Hippocampal formation (tissue), 2 donors: ENCODE measurements around the gene LCOR.

Source experiments
- DNase-seq, 2 donors: peaks; one replicate each; lab custom pipeline; 2025; lab: John Stamatoyannopoulos, UW

Gene LCOR

DNA sequence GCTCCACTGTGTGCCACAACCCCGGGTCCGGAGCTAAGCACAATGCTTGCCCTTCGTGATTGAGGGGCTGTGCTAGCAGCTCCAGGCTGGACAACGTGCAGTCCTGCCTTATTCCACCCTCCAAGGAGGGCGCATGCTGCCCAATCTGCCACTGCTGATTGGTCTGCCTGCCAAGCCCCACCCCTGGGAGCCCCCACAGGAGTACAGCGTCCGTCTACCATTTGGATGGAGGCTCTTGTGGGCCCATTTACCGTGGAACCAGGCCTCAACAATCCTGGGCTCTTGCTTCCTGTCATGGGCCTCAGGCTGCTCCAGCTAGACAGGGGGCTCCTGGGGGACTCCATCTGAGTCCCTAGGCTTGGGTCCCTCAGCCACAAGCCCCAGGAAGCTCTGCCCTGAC lies 180.4 kb downstream of the LCOR start:
- DNase-seq, result no peak

DNA sequence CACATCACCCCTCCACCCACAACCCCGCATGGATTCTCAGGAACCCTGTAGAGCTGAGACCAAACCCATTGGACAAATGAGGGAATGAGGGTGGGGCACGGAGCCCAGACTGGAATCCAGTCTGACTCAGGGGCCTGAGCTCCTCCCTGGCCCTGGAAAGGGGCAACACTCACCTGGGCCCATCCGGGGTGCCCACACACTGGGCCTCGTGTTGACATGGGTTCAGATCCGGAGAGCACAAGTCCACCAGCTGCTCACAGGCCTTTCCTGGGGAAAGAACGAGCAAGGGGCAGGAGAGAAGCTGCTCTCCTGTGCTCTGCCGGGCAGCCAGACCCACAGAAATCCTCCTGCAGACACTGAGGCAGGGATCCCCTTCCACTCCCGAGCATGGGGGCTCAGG lies 181.5 kb downstream of the LCOR start:
- no peak for DNase-seq

DNA sequence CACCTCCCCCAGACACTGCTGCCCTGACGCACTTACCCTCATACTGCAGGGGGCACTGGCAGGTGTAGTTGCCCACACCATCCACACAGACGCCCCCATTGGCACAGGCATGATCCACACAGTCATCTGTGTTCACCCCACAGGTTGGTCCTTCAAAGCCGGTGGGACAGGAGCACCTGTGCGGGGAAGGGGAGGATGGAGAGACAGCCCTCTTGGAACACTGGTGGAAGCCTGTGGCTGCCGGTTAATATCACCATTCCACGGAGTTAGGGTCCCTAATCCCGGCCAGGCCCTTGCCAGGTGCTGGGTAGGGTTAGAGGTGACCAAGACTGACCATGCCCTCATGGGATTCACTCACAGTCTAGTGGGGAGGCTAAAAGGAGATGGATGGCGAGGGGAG lies 181.9 kb downstream of the LCOR start:
- no peak for DNase-seq

DNA sequence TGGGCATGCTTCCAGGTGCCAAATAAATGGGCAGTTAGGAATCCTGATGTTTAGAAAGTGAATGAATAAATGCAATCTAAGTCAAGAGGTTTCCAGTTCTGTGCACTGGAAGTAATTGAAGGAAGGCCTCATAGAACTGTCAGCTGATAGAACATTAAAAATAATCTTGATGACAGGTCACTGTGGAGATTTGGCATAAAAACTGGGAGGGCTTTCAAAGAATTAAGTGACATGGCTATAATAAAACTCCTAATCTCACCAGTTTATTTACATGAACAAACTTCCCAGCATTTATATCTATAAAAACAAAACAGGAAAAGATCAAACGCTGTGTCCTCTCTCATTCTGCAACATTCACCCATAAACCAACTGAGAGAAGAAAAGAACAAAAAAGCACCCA lies 183.1 kb downstream of the LCOR start:
- DNase-seq, result no peak

DNA sequence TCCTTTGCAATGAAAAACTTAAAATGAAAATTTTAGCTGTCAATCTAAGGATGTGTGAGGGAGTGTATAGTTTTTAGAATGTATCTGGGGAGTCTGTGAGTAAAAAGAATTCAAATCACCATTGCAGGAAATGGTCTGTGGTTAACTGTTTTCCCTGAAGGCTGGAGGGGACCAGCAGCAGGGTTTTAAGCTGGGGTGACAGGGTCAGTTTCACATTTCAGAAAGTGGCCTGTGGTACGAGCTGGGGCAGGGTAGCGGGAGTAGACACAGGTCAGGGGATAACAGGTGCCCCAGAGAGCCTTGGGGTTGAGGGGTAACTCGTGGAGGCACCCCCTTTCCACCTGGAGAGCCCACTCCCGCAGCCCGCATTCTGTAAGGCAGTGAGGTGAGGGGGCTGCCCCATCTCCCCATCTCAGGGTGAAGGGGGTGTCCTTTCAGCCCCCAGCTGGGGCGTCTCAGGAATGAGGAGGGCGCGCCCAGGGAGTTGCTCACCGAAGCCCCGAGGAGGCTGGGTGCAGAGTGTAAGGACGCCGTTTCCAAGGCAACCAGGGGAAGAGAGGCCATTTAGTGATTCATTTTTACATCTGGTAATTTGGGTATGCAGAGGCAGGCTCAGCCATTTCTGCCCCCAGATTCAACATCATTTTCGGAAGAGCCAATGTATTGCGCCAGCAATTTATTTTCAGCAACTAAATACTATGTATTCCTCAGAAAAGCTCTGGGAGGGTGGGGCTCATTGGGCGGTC lies 184.8 kb downstream of the LCOR start:
- DNase-seq, result no peak

DNA sequence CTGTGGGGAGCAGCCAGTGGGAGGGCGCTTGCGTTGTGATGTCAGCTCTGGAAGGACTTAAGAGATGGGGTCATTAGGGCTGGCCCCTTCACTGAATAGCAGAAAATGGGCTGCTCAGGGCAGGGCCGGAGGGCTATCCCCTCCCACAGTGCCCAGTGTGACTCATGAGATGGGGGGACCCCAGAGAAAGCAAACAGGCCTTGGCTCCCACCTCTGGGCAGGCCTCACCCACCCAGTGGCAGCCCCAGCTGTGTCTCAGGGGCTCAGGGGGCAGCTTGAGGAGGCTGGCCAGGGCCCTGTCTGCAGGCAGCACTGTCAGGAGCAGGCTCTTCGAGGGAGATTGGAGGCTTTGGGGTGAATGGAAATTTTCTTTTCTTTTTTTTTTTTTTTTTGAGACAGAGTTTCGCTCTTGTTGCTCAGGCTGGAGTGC lies 185.4 kb downstream of the LCOR start:
- no peak for DNase-seq

DNA sequence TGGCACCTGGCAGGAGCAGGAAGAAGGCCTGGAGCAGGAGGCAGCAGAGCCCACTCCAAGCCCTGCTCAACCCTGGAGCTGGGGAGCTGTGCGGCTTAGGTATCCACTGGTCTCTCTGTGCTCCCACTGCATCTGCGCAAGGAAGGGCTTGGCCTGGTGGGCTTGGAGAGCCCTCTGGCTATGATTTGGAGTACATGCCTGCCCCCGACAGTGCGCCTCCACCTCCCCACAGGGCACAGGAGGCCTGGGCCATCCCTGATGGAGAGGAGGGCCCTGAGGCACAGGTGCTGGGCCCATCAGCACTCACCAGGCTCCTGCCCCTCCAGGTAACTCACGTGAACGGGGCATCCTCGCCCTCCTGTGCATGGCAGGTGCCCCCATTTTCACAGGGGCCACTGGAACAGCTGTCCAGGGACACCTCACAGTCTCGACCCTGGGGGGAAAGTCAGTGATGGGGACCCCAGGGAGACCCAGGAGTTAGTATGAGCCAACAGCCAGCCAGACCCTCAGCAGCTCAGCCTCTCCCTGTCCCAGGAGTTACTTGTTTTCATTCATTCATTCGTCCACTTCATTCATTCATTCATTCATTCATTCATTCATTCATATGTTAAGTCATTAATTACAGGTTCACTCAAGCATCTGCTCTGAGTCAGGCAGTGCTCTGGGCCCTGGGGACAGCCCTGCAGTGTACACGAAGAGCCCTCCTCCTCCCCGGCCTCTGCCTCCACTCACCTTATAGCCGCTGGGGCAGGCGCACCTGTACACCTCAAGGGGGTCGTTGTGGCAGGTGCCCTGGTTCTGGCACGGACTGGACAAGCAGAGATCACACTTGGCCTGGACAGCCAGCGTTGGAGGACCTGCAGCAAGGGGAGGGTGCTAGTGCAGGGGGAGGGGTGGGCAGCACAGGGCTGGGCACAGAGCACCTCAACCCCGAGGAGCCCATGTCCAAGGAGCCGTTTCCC lies 186.4 kb downstream of the LCOR start:
- no peak for DNase-seq

DNA sequence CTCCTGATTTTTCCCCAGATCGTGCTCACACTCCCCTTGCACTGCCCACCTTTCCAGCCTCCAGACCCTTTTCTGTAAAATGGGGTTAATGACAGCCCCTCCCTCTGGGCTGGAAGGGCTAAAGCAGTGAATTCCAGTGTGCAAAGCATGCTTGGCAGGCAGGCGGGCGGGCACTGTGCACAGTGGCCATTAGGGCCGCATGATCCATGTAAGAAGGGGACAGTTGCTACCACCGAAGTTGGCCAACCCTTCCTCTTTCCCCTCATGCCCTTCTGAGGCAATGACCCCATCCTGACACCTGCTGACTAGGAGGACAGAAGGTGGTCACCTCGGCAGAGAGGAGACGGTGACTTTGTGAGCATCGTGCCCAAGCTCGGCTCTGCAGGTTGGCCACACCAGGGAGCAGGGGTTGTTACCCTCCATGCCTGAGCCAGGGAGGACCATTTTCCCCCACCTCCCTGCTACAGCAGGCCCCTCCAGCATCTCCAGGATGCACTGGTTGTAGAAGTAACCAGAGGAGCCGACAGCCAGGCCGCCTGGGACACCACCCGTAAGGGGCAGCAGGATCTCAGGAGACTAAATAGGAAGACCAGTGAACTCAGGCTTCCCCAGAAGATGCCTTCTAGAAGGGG lies 187.2 kb downstream of the LCOR start:
- DNase-seq, result no peak

DNA sequence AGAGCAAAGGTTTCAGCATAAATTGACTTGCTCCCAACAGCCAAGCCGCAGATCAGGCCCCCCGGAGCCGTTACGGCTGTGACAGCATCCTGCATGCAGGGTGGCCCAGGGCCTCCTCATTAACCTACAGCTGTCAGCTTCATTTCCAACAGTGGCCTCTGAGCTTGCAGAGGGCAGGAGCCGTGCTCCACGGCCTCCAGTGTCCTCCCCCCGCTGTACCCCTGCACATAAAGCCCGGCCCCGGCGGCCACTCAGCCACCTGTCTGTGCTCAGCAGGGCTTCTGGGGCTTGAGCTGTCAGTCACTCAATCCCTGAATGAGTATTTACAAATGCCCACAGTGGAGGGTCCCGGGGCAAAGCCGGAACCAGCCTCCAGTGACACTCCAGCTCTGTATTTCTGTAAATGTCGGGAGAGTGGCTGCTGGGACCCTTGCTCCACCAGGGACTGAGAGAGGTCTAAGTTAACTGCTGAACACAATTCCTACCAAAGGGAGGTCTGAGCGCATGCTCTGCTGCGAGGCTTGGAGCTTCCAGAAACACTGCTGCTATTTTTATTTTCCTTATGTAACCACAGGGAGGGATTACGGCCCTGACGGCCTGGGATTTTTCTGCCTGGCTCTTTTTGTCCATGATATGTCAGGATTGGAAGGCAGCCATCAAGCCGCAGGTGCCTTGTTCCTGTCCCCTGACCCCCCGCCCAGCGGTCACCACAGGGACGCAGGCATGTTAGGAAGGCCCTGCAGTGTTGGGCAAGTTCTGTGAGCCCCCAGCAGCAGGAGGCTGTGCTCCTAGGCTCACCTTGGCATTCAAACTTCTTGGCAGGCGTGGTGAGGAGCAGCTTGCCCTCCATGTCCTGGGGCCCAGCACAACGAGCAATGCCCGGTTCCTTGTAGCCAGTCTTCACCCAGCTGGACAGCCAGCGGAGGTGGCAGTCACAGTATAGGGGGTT lies 188.6 kb downstream of the LCOR start:
- peak; percentile 8 to 23 for DNase-seq

DNA sequence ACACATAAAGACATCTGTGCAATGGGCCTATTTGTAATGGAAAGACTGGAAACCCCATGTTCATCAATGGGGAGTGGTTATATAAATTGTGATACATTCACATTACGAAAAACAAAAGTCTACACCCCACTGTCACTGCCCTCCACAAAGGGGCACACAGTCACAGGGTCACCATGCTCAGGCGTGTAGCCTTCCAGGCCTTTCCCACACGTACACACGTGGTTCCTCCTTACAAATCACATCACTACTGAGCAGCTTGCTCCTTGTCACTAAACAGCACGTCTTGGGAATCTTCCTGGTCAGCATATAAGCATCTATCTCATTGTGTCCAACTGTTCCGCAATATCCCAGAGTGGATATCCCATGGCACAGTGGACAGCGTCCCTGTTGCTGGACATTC lies 190.5 kb downstream of the LCOR start:
- DNase-seq, result no peak

DNA sequence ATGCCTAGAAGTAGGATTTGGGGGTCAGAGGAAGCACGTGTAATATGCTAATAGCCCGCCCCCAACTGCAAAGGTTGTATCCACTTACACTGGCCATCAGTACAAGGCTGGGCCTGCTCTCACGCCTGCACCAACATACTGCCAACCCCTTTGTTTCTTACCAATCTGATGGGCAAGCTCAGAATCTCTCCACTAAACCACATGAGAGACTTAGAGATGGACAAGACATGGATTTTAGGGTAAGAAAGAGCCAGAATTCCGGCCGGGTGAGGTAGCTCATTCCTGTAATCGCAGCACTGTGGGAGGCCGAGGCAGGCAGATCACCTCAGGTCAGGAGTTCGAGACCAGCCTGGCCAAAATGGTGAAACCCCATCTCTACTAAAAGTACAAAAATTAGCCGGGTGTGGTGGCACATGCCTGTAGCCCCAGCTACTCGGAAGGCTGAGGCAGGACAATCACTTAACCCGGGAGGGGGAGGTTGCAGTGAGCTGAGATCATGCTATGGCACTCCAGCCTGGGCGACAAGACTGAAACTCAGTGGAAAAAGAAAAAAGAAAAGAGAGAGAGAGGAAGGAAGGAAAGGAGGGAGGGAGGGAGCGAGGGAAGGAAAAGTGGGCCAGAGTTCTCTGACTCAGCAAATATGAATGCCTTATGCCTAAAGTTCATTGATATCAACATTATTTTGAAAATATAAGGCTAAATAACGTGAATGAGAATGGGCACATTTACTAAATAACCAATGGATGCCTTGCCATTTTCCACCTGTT lies 191.5 kb downstream of the LCOR start:
- no peak for DNase-seq

DNA sequence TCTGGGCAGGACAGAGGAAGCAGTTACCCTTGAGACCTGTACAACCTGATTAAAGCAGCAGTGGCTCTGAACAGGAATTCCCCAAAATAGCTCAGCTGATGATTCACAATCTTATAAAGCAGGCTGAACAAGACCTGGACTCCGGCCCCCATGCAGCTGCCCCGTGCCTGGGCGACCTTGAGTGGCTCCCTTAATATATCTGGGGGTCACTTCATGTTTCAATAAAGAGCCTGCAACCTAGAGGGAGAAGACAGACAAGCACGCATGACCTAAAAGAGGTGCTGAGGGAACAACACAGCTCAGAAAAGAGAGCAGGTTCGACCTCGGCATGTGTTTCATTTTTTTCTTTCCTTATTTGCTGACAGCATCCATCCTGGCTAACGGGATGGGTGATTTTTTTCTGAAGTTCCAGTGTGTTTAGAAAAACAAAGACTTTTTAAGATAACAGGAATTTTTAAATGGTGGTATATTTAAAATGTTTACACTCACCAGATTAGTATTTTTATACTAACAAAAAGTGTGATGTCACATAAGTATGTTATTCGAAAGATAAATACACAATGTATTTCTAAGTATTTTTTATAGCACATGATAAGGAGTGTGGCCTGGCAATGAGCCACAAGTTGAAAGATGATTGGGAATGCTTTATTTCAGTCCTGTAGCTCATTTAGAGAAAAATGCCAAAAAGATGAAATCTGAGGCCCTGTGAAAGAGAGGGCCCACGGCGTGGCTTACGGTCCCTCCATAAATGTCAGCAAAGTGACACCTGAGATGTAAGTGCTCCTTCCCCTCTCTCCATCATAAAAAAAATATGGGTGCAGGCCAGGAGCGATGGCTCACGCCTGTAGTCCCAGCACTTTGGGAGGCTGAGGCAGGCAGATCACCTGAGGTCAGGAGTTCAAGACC lies 192.3 kb downstream of the LCOR start:
- no peak for DNase-seq

DNA sequence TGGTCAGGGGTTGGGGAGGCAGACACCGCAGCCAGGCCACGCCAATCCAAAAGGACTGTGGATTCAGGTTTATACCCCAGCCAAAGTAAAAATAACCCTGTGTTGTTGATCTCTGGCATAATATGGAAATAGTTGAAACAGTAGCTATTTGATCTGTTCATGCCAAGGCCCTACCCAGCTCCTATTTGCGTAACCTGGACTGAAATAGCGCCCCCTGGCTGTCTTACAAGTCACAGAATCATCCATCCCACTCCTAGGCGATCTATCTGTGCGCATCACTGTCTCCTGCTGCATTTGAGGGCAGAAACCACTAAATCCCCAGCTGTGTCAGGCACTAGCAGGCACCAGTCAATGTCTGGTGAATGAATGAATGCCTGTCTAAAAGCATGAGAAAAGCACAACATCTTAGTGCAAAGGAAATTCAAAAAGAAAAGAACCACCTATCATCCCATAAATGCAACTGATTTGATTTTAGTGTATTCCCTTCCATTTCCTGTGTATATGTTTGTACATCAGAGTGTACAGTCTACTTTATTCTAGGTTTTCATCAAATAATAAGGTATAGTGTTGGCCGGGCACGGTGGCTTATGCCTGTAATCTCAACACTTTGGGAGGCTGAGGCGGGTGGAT lies 193.6 kb downstream of the LCOR start:
- DNase-seq, result peak; percentile 45 to 55

DNA sequence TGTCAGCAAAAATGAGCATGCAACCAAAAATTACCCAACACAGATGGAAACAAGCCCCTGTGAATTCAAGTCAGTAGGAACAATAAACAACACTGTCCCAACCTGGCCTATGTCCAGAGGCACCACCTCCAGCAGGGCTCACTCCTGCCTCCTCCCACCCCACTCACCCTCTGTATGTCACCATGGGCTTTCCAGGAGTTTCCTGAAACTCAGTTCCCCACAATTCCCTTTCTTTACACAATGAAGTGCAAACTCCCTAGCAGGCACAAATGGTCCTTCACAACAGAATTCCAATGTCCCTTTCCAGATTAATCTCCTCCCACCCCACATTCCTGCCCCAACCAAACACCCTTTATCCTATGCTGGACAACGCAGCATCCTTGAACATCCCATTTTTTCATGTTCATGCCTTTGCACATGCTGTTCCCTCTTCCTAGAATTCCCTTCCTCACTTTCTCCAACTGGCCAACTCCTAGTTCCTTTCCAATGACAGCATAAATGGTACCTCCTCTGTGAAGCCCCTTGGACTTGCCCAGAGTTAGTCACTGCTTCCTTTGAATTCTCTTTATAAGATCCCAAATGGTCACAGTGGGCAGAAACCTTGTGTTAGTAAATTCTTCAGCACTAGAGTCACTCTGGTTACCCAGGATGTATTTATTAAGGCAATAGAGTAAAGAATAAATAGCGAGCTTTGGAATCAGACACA lies 196.2 kb downstream of the LCOR start:
- no peak for DNase-seq

DNA sequence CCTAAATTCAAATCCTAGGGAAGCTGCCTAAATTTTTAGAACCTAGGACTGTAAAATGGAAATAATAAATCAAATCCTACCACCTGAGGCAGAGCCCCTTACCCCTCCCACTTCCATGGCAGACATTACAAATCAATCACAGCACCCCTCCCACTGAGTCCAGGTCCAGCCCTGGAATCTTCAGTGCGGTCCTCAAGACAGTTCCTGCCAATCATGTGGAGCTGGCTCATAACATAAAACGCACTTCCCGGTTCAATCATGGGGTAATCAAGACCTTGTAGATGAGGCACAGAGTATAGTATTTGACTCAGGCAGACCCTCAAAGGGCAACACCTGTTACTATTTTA lies 196.7 kb downstream of the LCOR start:
- DNase-seq, result no peak

DNA sequence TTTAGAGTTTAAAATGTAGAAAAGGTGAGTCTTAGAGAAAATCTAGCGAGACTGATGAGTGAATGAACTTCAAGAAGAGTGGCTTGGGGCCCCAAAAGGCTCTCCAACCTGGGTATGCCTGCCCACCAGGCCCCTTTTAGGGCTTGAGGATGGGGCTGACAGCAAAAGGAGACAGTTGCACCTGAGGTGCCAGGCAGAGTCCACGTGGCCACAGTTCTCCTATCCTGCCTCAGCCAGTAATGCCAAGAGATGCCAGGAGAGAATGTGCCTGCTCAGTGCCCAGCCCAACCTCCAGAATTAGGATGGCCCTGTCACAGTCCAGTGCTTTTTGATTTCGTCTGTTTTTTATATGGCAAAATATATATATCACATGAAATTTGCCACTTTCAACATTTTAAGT lies 197.2 kb downstream of the LCOR start:
- no peak for DNase-seq

DNA sequence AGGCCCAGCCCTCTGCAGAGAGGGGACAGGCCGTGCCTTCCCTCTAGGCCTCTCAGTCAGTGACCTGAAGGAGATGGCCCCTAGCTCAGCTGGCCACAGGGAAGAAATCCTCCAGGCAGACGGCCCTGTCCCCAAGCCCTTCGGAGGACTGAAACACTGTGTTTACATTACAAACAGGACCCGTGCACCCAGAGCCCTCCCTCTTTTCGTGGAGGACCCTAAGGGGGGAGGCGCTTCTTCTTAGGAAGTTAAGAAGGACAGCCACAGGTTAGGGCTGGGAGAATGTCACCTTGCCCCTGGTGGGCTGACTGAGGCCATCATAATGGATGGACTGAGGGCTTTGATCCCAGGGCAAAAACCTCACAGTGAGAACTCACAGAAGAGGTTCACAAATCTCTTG lies 198.8 kb downstream of the LCOR start:
- DNase-seq, result no peak

DNA sequence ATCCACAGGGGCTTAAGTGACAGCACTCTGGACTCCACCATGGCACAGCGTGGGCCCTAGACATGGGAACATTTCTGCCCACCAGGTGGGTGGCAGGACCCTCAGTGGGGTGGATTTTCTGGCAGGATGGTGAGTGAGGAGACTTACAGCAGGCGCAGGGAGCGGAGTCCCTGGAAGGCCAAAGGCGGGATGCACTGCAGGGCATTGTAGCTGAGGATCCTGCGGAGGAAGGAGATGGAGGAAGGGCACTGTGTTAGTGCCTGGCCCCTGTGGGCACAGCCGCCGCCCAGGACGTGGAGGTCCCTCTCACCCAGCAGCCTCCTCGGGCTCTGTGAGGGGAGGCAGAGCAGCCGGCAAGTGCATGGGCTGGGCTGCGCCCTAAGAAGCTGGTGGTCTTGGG lies 199.4 kb downstream of the LCOR start:
- DNase-seq, result no peak

DNA sequence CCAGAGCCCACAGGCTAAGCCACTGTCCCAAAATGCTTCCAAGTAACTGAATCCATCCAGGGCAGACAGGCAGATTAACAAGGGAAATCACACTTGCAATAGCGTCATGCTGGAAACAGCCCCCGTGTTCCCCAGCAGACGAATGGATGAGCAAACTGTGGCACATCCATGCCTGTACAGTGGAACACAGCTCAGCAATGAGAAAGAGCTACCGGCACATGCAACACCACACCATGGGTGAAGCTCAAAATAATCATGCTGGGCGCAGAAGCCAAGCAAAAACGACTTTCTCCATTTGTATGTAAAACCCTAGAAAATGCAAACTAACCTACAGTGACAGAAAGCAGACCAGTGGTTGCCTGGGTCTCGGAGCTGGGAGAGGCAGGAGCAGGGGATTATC lies 200.5 kb downstream of the LCOR start:
- DNase-seq, result no peak
